Mesothelial cell of epicardium (in vitro differentiated cells): ENCODE results near the gene MYL3. TPM values are rescaled to one million over a fixed set of nuclear protein-coding genes. Genes with fewer than 3 reads are reported as not detected.

ENCODE experiments used
- DNase-seq, 2 experiments: peaks; one replicate each; pipeline ENCODE4 v3.0.0; 2021; ENCODE audit warnings: low spot score in 2 of 2; ENCODE audit not compliant: unreplicated experiment in 2 of 2
- H3K27ac Mint-ChIP-seq: 2 replicates; pipeline ENCODE4 v1.8.0; 2021; ENCODE audit warnings: mixed read lengths
- H3K27me3 Mint-ChIP-seq: 2 replicates; pipeline ENCODE4 v1.8.0; 2021; ENCODE audit warnings: low read depth, mixed read lengths
- H3K36me3 Mint-ChIP-seq: 2 replicates; pipeline ENCODE4 v1.8.0; 2021; ENCODE audit warnings: mixed read lengths
- H3K4me1 Mint-ChIP-seq: 2 replicates; pipeline ENCODE4 v1.8.0; 2021; ENCODE audit warnings: mixed read lengths
- H3K4me3 Mint-ChIP-seq: 2 replicates; pipeline ENCODE4 v1.8.0; 2021; ENCODE audit warnings: mild to moderate bottlenecking, moderate library complexity, mixed read lengths
- H3K9me3 Mint-ChIP-seq: 2 replicates; pipeline ENCODE4 v1.8.0; 2021; ENCODE audit warnings: mixed read lengths
- total RNA-seq: library from RNA; stranded (reverse); gene quantifications from 3 replicates; pipeline ENCODE4 v1.2.1, GENCODE V29; 2021
- TF ChIP-seq, protein P1 (sequence below): fragments of 200-600 bp; sonication (generic); IDR thresholded peaks from one replicate; pipeline ENCODE4 v1.5.0; 2021; ENCODE audit warnings: antibody characterized with exemption; ENCODE audit not compliant: unreplicated experiment

The MYL3 gene
- total RNA-seq, 1 donor from 2014 or later, result 5.3 TPM

DNA sequence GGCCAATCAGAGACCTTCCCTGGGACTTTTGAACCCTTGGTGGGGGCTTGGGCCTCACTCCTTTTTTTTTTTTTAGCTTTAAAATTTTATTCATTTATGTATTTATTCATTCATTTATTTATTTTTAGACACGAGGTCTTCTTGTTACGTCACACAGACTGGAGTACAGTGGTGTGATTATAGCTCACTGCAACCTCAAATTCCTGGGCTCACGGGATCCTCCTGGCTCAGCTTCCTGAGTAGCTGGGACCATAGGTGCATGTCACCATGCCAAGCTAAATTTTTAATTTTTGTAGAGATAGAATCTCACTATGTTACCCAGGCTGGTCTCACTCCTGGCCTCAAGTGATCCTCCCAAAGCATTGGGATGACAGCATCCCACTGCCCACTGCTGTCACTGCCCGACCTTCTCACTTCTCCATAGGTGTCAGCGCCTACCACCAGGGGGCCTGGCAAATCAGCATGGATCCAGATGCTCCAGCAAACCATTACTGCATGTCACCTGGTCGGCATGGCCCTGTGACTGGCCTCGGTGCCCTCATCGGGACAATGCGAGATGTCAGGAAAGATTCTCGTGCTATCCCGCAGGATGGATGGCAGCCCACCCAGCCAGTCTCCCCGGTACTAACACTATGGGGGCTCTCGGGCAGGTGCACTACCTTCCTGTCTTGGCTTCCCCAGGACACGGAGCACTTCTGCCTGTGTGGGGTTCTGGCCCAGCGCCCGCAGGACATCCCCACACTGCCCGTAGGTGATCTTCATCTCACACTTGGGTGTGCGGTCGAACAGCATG lies 3.0 kb downstream of the MYL3 start:
- no peaks in the 10 kb centered on the region for H3K36me3 Mint-ChIP-seq
- H3K9me3 Mint-ChIP-seq, result no peaks in the 10 kb centered on the region
- H3K4me3 Mint-ChIP-seq, result no peak overlapping the region
- H3K27ac Mint-ChIP-seq, result no peak overlapping the region
- TF ChIP-seq, protein P1, sequence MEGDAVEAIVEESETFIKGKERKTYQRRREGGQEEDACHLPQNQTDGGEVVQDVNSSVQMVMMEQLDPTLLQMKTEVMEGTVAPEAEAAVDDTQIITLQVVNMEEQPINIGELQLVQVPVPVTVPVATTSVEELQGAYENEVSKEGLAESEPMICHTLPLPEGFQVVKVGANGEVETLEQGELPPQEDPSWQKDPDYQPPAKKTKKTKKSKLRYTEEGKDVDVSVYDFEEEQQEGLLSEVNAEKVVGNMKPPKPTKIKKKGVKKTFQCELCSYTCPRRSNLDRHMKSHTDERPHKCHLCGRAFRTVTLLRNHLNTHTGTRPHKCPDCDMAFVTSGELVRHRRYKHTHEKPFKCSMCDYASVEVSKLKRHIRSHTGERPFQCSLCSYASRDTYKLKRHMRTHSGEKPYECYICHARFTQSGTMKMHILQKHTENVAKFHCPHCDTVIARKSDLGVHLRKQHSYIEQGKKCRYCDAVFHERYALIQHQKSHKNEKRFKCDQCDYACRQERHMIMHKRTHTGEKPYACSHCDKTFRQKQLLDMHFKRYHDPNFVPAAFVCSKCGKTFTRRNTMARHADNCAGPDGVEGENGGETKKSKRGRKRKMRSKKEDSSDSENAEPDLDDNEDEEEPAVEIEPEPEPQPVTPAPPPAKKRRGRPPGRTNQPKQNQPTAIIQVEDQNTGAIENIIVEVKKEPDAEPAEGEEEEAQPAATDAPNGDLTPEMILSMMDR, result peak; percentile 69
- peak; percentile 18 to 42 for DNase-seq
- peaks cover 6% of the 10 kb centered on the region for H3K27me3 Mint-ChIP-seq
- peaks cover 17% of the 10 kb centered on the region for H3K4me1 Mint-ChIP-seq

DNA sequence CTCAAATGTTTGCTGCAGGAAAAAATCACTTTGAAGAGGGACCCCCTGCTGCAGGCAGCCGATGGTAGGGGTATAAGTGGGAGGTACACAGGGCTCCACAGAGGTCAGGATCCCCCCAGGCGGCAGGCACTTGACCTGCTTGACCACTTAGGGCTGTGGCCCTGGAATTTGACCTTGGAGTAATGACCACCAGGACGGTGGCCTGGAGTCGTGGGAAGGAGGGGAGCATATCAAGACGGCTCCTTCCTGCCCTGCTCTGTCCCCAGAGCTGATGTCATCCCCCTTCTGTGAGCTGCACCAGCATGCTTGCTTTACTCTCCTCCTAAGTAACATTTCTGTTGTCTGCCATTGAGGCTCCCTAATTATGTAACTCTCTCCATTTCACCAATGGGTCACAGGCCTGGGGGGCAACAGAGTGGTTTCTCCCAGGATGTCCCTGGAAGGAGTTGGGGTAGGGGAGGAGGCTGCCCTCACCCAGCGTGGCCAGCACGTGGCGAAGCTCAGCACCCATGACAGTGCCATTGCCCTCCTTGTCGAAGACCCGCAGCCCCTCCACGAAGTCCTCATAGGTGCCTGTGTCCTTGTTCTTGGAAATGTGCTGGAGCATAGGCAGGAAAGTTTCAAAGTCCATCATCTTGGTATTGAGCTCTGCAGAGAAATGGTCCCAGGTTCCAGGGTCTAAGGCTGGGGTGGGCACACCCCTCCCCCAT lies 4.1 kb downstream of the MYL3 start:
- TF ChIP-seq, protein P1, result no peak
- DNase-seq, result peak; percentile 15 to 33
- H3K4me1 Mint-ChIP-seq, result peaks cover 9% of the 10 kb centered on the region
- peaks cover 6% of the 10 kb centered on the region for H3K27me3 Mint-ChIP-seq
- H3K36me3 Mint-ChIP-seq, result no peaks in the 10 kb centered on the region
- H3K9me3 Mint-ChIP-seq, result no peaks in the 10 kb centered on the region
- H3K27ac Mint-ChIP-seq, result no peak overlapping the region
- no peak overlapping the region for H3K4me3 Mint-ChIP-seq

DNA sequence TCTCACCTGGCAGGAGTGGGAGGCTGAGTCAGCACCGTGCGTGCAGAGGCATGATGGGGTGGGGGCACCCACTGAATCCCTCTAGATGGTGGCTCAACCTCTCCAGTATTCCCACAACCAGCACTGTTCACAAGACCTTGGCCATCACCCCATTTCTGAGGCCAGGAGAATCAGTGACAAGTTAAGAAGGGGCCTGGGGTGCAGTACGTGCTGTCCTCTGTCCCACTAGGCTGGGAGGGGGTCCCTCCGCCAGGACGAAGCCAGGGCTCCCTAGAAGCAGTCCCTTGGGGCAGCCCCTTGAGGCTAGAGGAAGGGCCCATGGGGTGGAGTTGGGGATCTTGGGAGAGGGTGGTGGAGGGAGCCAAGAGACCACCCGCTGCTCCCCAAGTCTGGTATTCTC lies 4.8 kb downstream of the MYL3 start:
- peak; percentile 5 to 32 for DNase-seq

DNA sequence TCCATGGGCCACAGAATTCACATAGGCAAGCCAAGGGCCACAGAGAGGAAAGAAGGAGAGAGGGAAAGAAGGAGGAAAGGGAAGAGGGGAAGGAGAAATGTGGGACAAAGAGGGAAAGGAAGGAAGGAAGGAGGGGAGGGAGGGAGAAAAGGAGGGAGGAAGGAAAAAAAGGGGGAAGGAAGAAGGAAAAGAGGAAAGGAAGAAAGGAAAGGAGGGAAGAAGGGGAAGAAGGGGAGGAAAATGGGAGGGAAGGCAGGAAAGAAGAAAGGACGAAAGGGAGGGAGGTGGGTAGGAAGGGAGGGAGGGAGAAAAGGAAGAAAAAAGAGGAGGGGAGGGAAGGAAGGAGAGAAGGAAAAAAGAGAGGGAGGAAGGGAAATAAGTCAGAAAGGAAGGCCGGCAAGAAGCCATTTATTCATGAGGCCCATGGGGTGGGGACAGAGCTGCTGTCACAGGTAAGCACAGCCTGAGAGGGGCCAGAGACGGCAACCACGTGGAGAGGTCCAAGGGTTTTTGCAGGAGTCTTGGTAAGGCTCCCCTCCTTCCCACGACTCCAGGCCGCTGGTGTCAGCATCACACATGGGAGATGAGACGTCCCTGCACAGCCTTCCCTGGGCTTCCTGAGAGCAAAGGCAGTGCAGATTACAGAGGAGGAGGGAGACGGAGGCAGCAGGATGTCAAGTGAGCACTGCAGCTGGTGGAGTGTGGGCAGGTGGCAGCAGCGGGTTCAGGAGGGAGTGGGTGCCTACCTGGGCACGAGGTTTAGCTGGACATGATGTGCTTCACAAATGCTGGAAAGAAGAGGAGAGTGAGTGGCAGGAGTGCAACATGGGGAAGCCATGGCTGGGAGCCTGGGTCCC lies 5.5 kb downstream of the MYL3 start:
- peak; percentile 6 to 36 for DNase-seq
- peaks cover 6% of the 10 kb centered on the region for H3K27me3 Mint-ChIP-seq
- peaks cover 9% of the 10 kb centered on the region for H3K4me1 Mint-ChIP-seq
- H3K4me3 Mint-ChIP-seq, result no peak overlapping the region
- no peaks in the 10 kb centered on the region for H3K36me3 Mint-ChIP-seq
- H3K27ac Mint-ChIP-seq, result no peak overlapping the region
- TF ChIP-seq, protein P1, result no peak
- no peaks in the 10 kb centered on the region for H3K9me3 Mint-ChIP-seq

More for the DNA sequence above, 4.8 kb downstream of the MYL3 start:
- Mint-ChIP-seq H3K27ac (no peak overlapping the region), H3K27me3 (peaks cover 6% of the 10 kb centered on the region), H3K4me1 (peaks cover 9% of the 10 kb centered on the region), H3K4me3 (no peak overlapping the region), H3K9me3 (no peaks in the 10 kb centered on the region), H3K36me3 (no peaks in the 10 kb centered on the region)
- TF ChIP-seq, protein P1, result no peak
